GM18868 (cell line): ENCODE data around the gene SLC49A4.

Source experiments
- ATAC-seq: cut with Tn5 transposase; IDR thresholded peaks from one replicate; pipeline ENCODE4 v1.9.1; 2021; ENCODE audit warnings: mild to moderate bottlenecking, moderate library complexity; ENCODE audit not compliant: unreplicated experiment

SLC49A4 gene

GRCh38 chr3:122902326-122902725, 107.5 kb downstream of the SLC49A4 start:
- ATAC-seq: no peak

GRCh38 chr3:122903171-122903570, 108.3 kb downstream of the SLC49A4 start:
- ATAC-seq: no peak

- no peak for ATAC-seq
These were observed 112.6 kb downstream of the SLC49A4 start for GRCh38 chr3:122907471-122907870.

GRCh38 chr3:122908251-122908650, 113.4 kb downstream of the SLC49A4 start:
- no peak for ATAC-seq

GRCh38 chr3:122911901-122912300, 117.0 kb downstream of the SLC49A4 start:
- no peak for ATAC-seq

- ATAC-seq: no peak
These were observed 118.1 kb downstream of the SLC49A4 start for GRCh38 chr3:122912772-122913538.

- ATAC-seq: no peak
These were observed 118.8 kb downstream of the SLC49A4 start for GRCh38 chr3:122913539-122914100.

GRCh38 chr3:122915300-122916055, 120.6 kb downstream of the SLC49A4 start:
- ATAC-seq: no peak

GRCh38 chr3:122916084-122916483, 121.2 kb downstream of the SLC49A4 start:
- no peak for ATAC-seq

GRCh38 chr3:122916580-122916979, 121.7 kb downstream of the SLC49A4 start:
- ATAC-seq: peak; percentile 78

GRCh38 chr3:122917412-122917811, 122.5 kb downstream of the SLC49A4 start:
- ATAC-seq: no peak

GRCh38 chr3:122918576-122919290, 123.9 kb downstream of the SLC49A4 start:
- no peak for ATAC-seq

- ATAC-seq: no peak
These were observed 124.4 kb downstream of the SLC49A4 start for GRCh38 chr3:122919291-122919610.

GRCh38 chr3:122920986-122921385, 126.1 kb downstream of the SLC49A4 start:
- ATAC-seq: no peak

GRCh38 chr3:122921791-122922651, 127.2 kb downstream of the SLC49A4 start:
- ATAC-seq: peak; percentile 41

GRCh38 chr3:122923611-122924010, 128.7 kb downstream of the SLC49A4 start:
- ATAC-seq: no peak

GRCh38 chr3:122924056-122924455, 129.2 kb downstream of the SLC49A4 start:
- no peak for ATAC-seq

- no peak for ATAC-seq
These were observed 130.9 kb downstream of the SLC49A4 start for GRCh38 chr3:122925756-122926155.

GRCh38 chr3:122926322-122926721, 131.5 kb downstream of the SLC49A4 start:
- ATAC-seq: no peak

- no peak for ATAC-seq
These were observed 131.9 kb downstream of the SLC49A4 start for GRCh38 chr3:122926811-122927210.
